MV-4-11 (cell line): ENCODE results near the gene PARD3.

Experiments used
- DNase-seq: peaks from one replicate; lab custom pipeline; 2025; lab: John Stamatoyannopoulos, UW

PARD3 gene

DNA sequence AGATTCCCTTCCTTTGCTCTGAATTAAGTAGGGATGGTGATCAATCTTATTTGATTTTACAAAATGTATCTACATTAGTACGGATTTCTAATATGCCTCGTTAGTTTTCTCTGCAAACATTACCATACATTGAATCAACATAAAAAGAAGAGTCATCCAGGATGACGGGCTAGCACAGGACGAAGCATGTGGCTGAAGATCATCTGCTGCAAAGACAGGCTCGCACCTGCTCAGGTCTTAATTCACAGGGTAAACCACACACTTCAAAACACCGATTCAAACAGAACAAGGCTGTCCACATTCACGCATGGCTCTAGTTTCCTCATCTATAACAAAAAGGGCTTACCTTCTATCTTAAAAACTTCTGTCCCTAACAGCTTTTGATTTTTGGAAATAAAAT, 323.0 kb downstream of the PARD3 start:
- DNase-seq, result no peak

DNA sequence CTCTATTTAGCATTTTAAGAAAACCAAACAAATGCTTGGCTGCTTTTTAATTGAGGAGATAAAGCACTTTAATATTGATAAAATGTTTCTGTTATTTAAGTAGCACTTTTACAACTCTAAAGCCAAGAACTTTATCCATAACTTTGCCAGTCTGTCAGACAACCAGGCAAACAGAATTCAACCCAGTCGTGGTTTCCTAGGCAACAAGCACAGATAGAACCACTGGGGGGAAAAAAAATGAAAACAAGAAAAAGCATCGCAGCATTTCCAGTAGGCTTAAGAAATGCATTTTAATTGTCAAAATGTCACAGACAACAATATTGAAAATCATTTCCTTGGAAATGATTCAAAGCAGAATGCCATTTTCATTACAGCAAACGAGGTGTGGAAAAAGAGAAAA, 323.4 kb downstream of the PARD3 start:
- DNase-seq, result no peak

DNA sequence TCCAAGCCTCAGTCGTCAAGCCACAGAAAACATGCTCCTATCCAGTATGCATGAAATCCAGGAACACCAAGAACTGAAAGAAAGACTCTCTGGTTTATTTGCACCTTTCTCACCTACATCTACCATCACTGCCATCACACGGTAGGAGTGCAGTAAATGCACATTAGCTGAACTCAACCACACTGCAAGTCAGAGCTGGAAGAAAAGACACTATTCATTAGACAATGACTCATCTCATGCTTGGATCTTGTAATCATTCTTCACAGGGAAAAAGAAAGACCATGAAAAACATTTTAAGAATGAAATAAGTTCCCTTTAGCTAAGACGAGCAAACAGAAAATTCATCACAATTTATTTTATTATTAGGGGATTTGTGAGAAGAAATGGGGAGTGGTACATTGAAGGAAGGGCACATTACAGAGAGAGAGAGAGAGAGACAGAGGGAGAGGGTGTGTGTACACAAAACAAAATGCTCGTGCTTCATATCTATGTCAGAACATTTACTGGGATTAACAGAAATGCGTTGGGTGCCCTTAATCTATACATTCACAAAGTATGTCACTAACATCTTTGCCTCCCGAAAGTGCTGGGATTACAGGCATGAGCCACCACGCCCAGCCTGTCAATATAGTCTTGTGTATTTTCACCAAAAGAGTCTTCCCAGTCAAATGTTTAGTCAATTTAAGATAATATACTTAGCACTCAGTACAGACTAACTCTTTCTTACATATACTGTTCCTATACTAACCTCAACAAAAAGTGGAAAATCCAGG, 324.9 kb downstream of the PARD3 start:
- DNase-seq, result no peak

DNA sequence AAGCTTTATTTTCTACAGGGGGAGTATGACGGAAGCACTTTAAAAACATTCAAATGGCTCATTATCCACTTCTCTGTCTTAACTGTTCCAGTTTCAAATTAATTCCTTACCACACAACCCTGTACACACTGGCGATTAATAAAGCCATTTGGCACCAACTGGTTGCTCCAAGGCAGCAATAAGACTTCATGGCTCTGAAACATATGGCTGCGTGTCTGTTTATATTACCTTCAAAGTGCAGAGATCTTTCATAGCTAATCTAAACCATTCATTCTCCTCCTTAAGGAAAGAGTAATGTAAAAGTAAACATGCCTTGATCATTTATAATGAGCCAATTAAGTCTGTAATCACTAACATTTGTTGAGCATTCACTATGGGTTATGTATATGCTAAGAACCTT, 325.7 kb downstream of the PARD3 start:
- DNase-seq, result no peak

DNA sequence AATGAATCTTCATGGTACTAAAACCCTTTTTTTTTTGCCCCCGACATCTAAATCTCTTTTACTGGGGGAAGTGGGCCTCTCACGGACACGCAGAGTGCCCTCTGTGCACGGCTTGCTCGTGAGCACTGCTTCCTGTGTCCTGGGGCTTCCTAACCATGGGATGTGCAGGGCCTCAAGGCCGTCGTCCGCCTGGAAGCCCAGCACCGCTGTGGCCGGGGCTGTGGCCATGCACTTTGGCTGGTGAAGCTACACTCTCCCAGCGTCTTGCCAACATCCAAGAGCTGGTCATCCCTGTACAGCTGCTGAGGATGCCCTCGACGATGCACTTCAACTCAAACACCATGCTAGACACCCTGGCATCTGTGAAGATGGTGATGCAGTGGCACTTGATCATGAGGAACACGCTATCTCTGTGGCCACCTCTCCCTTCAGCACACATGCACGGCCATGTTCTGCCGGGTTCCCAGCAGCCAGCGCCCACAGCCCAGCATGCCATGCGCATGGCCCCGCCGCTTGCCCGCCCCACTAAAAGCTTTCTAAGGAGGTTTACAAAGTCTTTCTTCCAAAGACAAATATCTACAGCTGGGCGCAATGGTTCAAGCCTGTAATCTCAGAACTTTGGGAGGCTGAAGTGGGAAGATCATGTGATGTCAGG, 326.5 kb downstream of the PARD3 start:
- no peak for DNase-seq

DNA sequence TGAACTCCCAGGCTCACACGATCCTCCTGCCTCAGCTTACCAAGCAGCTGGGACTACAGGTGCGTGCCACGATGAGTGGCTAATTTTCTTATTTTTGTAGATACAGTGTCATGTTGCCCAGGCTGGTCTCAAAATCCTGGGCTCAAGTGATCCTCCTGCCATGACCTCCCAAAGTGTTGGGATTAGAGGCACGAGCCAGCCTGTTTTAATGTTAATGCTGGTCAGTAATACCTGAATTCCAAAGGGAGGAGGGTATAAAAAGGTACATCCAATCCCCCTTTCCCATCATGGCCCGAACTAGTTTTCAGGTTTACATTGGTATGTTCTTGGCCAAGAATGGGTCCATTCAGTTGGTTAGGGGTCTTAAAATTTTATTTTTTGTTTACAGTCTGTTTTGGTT, 329.1 kb downstream of the PARD3 start:
- DNase-seq, result no peak

DNA sequence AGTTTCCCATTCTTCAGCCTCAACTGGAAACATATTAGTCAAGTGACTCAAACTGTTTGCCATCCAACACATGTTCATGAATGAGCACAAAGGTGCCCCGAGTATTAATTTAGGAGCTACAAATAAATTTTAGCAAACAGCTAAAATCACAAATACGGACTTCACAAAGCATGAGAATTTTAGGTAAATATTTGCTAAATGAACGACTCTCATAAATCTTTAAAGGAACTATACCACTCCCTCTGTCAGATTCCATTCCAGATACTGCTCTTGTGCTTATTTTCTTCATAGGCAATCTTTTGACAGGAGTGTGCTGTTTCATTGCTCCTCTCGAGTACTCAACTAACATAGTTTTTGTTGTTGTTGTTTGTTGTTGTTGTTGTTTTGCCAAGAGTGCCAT, 330.9 kb downstream of the PARD3 start:
- no peak for DNase-seq

DNA sequence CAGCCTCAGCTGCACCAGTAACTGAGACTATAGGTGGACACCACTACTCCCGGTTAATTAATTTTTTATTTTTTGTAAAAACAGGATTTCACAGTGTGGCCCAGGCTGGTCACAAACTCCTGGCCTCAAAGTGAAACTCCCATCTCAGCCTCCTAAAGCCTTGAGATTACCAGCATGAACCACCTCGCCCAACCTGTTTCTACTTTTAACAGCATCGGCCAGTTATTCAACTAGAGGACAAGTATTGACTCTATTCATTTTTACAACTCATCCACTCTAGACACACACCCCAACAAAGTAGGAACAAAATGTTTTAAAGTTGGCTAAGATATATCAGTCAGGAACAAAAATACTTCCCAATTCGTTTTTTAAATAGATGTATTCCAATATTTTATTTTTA, 334.8 kb downstream of the PARD3 start:
- no peak for DNase-seq

DNA sequence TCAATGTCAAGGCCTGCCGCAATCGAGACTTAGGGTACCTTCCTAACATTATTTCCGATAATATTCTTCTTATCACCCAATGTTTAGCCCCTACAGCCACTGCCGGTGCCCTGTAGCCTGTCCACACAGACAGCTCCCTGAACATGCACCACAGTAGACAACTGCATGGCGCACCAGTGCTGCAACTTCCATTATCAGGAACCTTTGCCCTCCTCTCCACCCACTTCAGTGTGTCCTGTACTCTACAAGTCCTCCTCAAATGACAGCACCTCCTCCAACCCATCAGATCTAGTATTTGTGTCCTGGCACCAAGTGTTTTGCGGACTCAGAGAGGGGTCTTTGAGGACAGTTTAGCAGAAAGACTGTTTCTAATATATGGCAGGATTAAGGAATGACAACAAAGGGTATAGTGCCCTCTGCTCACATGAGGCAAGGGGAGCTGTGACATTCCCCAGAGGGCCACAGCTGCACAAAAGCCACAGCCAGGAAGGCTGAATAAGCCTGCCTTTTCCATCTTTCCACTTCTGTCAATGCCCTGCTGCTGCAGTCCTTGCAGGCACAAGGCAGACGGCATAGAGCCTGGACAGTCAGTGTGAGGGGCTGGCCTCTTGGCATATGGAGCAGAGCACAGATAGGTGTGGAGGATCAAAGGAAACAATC, 335.4 kb downstream of the PARD3 start:
- no peak for DNase-seq

DNA sequence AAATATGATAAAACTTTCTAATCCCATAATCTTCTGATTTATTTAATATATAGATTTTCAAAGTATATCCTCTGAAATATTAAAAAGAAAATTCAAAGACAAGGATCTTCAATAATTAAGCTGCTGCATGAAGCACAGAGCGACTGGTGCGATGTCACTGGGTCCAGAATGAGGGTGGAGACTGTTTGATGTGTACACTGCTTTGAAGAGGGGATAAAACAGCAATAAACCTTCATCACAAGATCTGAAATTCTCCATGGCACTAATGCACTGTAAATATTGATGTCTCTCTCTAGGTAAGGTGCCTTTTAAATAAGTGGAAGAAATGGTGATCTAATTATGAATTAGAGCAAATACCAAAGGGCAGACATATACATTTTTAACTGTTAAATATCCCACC, 337.8 kb downstream of the PARD3 start:
- no peak for DNase-seq

DNA sequence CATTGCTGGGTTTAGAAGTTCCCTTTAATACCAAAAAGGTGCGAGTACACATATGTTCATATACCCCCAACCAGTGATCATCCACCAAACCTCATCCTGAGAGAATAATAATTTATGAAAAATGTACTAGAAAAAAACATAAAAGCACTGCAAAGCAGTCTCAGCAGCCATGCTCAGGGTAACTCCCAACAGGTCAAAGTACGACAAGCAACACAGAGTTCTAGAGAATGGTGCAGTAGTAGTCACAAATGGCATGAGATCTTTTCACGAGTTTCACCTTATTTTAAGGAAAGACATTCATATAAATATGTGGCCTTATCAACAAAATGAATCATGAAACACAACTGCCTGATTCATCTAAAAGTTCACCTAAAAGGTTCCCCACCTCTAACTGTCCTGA, 338.5 kb downstream of the PARD3 start:
- no peak for DNase-seq

DNA sequence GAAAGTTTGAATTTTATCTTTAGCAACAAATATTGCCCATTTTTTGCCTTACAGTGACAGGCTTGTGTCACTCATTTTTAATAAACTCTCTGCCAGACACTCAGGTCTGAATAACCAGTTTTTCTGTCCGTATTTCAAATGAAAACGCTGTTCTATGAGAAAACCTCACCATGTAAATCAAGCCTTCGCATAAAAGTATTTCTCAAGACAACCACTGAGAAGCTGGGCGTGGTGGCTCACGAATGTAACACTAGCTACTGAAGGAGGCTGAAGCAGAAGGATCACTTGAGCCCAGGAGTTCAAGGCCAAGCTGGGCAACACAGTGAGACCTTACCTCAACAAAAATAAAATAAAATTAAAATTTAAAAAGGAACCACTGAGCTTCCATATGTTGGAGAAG, 339.3 kb downstream of the PARD3 start:
- DNase-seq, result no peak

DNA sequence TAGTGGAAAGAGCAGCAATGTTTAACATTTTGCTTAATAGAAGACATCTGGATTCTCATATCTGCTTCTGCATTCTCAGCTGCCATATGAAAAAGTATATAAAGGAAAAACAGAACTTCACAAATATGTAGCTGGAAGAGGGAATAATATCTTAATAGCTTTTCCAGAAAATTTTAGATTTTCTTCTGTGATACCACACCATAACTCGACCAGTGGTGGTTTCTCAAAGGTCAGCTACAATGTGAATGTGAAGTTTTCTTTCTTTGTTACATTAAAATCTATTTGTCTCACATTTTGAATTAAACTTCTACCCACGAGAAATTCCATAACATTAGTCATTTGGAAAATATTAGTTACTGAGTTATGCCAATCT, 339.8 kb downstream of the PARD3 start:
- DNase-seq, result no peak

DNA sequence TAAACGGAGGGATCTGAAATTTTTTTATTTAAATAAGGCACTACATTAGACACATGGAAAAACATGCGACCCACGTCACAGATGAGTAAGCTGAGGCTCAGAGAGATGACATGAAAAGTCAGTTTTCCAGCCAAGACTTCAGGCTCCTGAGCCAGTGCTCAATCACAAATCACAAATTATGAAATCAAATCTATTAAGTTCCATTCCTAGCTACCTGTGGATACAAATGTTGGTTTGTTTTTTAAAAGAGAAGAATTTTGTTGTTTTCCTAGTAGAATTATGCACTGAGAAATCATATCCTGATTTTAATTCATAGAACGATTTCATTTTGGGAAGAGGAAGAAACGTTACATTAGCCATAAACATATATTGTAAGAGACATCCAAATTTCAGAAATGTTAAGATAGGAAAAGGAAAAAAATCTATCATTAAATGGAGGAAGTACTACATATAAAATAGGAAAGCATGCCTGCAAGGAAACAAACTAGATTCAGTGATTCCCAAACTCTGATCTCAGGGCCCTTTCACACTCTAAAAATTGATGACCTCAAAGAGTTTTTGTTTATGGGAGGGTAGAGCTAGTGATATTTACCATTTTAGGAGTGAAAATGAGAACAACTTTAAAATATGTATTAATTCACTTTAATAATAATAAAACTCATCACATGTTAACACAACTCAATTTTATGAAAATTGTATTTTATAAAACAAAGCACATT, 340.4 kb downstream of the PARD3 start:
- no peak for DNase-seq

DNA sequence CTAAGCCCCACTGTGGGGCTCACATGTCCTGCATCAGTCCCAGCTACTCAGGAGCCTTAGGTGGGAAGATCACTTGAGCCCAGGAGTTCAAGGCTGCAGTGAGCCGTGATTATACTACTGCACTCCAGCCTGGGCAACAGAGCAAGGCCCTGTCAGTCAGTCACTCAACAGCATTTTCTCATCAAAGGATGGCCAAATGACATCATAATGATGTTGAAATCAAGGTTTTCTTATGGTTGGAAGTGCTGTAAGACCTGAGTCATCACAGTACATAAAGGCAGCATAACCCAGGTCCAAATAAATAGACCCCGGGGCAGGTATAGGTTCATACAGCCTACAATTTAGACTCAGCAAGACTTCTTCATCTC, 341.1 kb downstream of the PARD3 start:
- DNase-seq, result no peak

DNA sequence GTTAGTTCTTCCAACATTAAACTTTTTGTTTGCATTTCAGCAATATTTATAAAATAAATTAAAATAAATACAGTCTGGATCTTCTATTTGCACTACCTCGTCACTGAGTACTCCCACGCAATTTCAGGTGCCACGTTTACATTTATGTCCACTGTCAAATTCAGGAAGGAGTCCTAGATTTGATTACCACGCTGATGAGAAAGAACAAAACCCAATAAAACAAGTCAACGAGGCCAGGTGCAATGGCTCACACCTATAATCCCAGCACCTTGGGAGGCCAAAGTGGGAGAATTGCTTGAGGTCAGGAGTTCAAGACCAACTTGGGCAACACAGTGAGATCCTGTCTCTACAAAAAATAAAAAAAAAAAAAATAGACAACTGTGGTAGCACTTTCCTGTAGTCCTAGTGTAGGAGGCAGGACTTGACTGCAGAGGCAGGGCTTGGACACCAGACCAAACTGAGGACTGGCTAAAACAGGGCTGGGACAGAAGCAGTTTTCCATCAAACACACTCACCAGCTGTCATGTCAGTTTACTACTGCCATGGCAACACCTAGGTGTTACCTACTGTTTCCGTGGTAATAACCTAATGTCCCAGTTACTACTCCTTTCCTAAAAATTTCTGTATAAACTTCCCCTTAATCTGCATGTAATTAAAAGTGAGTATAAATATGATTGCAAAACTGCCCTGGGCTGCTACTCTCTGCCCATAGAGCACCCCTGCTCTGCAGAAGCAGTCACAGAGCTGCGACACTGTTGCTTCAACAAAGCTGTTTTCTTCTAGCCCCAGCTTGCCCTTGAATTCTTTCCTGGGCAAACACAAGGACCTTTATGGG, 341.7 kb downstream of the PARD3 start:
- DNase-seq, result no peak

DNA sequence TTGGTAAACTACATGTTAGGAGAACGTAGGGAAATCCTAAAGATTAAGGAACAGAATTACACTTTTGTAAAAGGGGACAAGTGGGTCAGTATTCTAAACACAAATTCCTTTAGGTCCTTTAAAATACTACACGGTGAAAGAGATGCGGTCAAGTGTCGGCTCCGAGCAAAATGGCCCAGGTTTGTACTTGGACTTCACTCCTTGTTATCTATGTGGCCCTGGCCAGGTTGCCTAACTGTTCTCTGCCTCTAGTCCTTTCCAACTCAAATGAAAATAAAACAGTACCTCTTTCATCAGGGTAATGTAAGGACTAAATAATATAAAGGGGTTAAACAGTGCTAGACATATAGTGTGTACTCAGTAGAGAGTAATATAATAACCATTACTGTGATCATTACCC, 344.8 kb downstream of the PARD3 start:
- no peak for DNase-seq

DNA sequence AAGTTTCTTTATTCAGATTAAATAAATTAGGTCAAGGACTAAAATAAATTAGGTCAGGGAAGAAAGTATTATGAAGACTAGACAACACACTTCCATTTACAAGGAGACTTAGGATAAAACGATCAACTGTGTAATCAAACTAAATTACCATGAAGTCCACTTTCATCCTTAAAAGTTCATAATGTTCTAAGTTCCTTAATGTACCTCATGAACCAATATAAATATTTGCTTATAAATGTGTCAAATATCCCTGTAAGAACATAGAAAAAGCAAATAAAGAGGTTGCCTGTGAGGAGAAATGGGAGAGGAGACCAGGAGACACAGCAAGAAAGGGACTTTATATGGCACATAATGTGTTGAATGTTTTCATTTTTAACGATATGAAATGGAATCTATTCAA, 345.6 kb downstream of the PARD3 start:
- DNase-seq, result no peak

DNA sequence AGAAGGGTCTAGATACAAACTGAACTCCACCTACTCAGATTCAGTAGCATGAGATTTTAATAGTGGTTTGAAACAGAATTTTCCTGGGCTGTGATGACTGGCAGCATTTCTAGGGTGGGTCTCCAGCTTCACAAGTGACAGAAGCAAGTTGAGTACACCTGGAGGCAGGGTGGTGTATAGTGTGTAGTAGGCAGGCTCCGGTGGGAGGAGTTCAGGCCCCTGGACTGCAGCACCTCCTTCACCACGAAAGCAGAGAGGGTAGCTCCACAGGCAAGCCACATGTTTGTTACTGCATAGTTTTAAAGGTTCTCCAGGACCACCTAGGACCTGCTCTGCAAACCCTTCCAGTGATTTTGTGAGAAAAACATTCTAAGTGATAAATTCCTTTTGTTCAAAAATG, 347.2 kb downstream of the PARD3 start:
- DNase-seq, result no peak

DNA sequence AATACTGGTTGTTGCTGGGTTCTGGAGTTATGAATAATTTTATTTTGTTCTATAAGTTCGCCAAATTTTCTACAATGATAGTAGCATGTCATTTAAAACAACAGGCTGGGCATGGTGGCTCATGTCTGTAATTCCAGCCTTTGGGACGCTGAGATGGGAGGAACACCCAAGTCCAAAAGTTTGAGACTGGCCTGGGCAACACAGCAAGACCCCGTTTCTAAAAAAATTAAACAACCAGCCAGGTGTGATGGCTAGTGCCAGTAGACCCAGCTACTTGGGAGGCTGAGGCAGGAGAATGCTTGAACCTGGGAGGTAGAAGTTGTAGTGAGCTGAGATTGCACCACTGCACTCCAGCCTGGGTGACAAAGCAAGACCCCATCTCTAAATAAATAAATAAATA, 347.7 kb downstream of the PARD3 start:
- no peak for DNase-seq

DNA sequence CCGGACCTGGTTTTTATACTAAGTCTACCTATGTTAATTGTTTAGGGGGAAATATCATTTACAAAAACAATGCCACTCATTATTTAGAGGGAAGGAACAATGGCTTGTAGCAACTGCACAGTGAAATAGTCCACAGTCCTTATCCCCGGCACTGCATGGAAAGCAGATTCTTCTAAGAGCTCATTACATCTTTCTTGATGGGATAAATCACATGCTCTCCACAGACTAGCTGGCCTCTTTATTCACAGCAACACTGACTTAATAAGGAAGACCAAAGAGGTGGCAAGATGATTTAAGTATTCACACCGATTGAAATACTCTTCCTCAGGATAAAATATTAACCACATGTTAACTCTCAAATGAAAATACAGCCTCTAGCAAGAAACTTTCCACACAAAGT, 349.4 kb downstream of the PARD3 start:
- no peak for DNase-seq

DNA sequence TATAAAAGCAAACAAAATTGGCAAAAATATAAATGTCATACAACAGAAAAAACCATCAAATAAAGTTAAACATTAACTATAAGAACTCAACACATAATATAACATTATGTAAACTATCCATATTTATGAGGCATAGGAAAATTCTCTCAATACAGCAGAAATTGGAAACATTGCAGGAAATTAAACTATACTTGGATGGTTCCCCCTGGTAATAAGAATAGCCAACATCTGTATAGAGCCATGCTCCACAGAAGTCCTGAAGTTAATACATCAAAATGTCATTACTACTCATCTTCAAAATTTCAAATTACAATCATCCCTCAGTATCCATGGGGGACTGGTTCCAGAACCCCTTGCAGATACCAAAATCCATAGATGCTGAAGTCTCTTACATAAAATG, 350.5 kb downstream of the PARD3 start:
- no peak for DNase-seq
